ENCODE results near the gene ATIC.

Gene ATIC

GRCh38 chr2:215374642-215375466, 63.0 kb downstream of the ATIC start:
- DNase-seq, result no peak

GRCh38 chr2:215375467-215375830, 63.6 kb downstream of the ATIC start:
- no peak for DNase-seq

- DNase-seq, result no peak
These were observed 64.4 kb downstream of the ATIC start for GRCh38 chr2:215376103-215376780.

- DNase-seq, result no peak
These were observed 65.4 kb downstream of the ATIC start for GRCh38 chr2:215377283-215377682.

- DNase-seq, result no peak
These were observed 66.2 kb downstream of the ATIC start for GRCh38 chr2:215378045-215378444.

- no peak for DNase-seq
These were observed 67.2 kb downstream of the ATIC start for GRCh38 chr2:215379039-215379438.

- DNase-seq, result no peak
These were observed 68.1 kb downstream of the ATIC start for GRCh38 chr2:215379948-215380347.

- no peak for DNase-seq
These were observed 68.8 kb downstream of the ATIC start for GRCh38 chr2:215380699-215381098.

GRCh38 chr2:215382011-215382410, 70.2 kb downstream of the ATIC start:
- no peak for DNase-seq

GRCh38 chr2:215382480-215382879, 70.6 kb downstream of the ATIC start:
- no peak for DNase-seq

GRCh38 chr2:215383652-215384279, 71.9 kb downstream of the ATIC start:
- DNase-seq, result no peak

- DNase-seq, result no peak
These were observed 72.9 kb downstream of the ATIC start for GRCh38 chr2:215384710-215385109.

GRCh38 chr2:215386566-215386965, 74.7 kb downstream of the ATIC start:
- DNase-seq, result no peak

GRCh38 chr2:215388002-215388728, 76.3 kb downstream of the ATIC start:
- DNase-seq, result no peak

- no peak for DNase-seq
These were observed 78.7 kb downstream of the ATIC start for GRCh38 chr2:215390550-215390913.

GRCh38 chr2:215391531-215391930, 79.7 kb downstream of the ATIC start:
- DNase-seq, result no peak

GRCh38 chr2:215392164-215392563, 80.3 kb downstream of the ATIC start:
- no peak for DNase-seq

- DNase-seq, result no peak
These were observed 80.9 kb downstream of the ATIC start for GRCh38 chr2:215392687-215393270.

- DNase-seq, result no peak
These were observed 82.4 kb downstream of the ATIC start for GRCh38 chr2:215394102-215394805.

GRCh38 chr2:215395687-215396460, 84.0 kb downstream of the ATIC start:
- no peak for DNase-seq
